HG02938 (cell line): ENCODE data around the gene PCBD1.

ENCODE experiments used
- ATAC-seq: cut with Tn5 transposase; IDR thresholded peaks from one replicate; pipeline ENCODE4 v1.9.1; 2021; ENCODE audit warnings: mild to moderate bottlenecking, moderate library complexity; ENCODE audit not compliant: unreplicated experiment

The PCBD1 gene

DNA sequence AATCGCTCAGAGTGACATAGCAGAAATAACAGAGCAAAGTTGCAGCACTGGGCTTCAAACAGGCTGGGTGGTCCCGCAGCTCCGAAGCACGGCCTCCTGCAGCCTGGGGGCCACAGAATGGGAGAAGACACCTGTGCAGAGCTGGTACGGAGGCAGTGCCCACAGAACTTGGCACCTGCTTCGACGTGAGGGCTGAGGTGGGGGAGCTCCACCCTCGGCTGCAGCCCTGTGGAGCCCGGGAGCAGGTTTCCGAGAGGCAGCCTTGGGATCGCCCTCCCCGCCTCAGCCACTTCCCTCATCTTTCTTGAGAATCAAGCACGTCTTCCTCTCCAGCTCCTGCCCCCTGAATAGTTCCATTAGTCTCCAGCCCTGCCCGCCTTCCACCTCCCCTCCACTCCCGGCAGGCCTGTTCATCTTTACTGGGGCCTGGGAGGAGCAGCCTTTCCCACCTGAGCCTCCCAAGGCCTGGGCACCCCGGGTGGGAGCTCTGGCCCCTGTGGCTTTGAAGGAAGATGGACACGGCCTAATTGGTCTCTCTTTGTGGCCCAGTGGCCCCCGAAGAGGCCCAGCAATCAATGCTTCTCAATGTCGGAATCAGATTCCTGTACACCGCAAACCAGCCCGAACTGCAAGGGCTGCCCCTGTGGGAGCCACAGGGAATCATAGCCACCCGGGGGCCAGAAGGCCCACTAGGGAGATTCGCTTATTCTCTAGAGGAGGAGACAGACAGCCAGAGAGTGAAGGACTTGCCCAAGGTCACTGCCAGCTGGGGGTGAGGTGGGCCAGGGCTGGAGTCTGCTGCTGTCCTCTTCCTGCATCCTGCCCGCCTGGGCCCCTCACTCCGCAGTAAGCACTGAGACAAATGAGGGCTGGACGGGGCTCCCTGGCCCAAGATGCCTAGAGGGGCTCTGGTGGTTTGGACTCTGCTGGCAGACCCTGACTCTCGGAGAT lies 17.0 kb upstream of the PCBD1 start:
- ATAC-seq = no peak

DNA sequence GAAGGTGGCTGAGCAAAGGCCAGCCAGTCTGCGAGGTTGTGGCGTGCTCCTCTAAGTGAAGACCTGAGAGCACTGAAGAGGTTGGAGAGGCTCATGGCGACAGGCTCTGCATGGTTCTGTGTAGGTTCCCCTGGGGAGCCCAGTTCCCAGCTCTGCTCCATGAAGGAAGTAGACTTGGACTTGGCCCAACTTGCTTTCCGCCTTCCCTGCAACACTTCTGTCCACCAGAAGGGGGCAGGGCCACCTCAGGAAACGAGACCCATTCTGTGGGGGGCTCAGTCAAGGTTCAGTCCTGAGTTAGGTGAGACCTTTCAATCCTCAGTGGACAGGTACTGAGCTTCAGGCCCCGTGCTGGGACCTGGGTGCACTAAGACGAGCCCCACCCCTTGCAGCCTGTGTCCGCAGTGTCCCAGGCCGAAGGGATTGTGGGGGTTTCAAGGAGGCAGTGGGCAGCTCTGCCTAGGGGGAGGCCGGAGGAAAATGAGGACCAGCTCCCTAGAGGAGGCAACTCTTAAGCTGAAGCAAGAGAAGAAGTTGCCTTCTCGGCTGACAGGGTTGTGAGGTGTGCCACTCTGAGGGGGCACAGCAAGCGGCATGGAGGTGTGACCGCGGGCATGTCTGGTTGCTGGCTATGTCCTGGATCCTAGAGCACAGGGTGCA lies 15.0 kb upstream of the PCBD1 start:
- no peak for ATAC-seq

DNA sequence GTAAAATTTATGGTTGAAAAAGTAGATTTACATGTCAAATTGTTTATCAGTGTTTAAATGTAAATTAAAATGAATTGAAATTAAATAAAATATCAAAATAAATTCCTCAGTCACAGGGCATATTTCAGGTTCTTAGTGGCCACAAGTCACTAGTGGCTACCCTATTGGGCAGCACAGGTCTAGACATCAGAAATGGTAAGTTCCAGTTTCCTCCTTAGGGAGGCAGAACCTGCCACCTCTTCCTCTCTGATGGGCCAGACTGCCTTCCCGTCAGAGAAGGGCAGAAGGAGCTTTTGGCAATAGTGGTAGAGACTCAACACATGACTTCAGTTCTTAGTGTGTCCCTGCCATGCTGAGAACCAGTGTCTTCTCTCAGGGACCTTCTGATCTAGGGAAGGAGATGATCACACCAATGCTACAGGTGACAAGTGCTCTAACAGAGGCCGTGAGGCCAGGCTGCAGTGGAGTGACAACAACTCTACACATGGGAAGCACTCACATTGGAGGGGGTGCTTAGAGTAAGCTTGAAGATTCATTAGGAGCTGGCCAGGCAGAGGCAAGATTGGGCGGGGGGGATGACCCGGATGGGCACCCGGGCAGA lies 14.4 kb upstream of the PCBD1 start:
- ATAC-seq = no peak

DNA sequence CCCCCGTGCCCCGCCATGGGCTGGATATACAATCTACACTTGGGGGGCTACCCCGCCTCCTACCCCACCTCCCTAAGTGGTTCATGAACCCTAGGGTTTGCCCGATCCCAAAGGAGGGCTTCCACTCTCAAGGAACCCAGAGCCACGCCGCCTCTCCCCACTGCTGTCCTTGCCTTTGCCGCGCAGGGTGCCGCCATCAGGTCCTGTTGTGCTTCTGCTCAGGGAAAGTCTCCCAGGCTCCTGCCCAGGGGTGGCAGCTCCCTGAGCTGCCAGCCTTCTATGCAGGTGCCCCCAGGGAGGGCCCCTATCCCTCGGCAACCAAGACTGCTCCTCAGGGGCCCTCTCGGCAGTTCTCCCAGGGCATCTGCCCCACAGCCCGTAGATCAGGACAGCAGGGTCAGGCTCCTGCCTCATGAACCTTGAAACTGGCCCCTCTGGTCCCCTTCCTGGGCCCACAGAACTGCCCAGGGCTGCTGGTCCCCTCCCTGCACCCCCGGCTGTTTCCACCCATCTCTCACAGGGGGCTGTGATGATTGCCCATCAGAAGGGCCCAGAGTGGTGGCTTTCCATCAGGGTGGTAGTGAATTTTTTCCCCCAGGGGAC lies 13.0 kb upstream of the PCBD1 start:
- ATAC-seq = no peak

DNA sequence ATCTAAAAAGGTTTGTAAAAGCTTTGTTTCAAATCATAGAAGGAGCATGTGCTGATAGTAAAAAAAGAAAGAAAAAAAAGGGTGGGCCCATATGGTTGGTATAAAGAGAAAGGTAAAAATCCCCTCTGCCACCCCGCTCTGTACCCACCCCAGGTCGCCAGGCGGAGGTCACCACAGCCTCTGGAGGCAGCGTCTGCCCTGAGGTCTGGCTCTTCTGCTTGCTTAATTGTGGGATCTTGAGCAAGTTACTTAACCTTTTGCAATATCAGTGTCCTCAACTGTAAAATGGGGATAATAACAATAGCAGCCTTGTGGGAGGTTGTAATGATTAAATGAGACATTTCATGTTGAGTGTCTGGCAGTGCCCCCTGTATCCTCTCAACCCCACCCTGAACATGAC lies 10.7 kb upstream of the PCBD1 start:
- no peak for ATAC-seq

DNA sequence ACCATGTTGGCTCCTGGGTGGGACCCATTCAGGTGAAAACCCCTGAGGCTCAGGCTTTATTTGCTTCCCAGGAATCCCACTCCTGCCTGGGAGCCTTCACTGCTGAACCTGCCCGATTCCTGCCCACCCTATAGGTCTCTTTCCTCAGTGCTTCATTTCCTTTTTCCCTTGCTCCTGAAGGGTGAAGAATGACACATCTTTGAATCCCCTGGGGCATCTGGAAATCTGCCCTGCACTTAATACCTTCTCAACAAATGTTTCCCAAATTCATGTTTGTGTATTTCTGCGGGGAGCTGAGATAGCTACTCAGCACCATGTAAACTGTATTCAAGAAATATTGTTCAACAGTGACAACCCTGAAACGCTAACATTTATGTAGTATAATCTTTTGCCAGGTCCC lies 10.3 kb upstream of the PCBD1 start:
- no peak for ATAC-seq

DNA sequence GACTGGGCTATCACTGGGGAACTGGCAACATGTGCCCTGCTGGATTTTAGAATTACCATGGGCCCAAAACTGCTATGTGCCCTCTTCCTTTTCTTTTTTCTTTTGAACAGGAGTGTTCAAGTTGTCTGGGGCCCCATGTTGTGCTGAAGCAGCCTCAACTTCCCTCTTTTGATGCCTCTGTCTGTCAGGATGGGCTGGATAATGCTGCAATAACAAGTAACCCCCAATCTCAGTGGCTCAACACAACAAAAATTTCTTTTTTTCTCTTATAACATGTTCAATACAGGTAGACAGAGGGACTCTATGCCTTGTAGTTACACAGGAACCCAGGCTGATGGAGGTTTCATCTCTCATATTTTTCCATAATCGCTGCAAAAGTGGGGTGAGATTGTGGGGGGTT lies 8.2 kb upstream of the PCBD1 start:
- ATAC-seq = no peak

DNA sequence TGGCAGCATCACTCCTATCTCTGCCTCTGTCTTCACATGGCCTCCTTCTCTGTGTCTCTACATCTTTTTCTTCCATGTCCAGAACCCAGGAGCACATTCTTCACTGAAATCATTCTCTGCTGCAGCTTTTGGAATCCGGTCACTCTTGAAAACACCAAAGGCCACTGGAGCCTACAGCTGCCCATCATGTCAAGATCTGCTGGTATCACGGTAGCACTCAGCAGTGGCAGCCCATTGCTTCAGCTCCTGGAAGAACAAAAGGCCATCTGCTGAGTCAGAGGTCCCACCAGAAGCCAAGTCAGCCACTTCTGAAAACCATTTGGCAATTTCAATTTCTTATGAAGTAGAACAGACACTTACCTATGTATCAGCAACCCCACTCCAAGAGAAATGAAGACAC lies 6.1 kb upstream of the PCBD1 start:
- ATAC-seq = no peak

DNA sequence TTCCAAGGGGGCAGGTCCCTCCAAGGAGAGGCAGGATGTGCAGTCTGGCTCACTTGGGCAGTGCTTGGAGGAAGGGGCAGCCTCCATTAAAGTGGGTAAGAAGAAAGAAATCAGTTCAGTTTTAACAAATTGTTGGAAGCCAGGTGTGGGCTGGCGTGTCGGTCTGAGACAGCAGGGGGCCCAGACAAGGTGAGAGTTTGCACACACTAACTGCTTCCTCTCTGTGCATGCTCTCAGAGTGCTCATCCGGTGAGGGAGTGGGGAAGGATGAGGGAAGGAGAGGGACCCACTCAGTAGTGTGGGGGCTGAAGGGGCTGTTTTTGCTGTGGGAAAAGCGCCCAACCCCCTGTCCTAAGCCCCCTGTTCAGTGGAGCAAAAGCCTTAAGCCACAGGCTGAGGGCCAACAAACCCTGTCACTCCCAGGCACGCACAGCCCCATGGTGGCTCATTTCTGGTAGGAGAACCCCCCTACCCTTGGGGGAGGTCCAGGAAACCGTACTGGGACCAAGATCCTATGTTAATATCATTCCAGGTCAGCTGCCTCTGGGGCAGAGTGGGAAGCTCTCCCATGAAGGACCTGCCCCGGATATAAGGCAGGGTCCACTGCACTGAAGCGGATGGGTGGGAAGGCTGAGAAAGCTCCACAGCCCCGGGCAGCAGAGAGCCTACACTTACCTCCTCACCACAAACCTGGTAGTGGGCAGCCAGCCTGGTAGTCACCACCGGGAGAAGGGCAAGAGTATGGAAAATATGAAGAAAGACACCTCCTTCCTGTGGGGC lies 5.1 kb upstream of the PCBD1 start:
- ATAC-seq = no peak

DNA sequence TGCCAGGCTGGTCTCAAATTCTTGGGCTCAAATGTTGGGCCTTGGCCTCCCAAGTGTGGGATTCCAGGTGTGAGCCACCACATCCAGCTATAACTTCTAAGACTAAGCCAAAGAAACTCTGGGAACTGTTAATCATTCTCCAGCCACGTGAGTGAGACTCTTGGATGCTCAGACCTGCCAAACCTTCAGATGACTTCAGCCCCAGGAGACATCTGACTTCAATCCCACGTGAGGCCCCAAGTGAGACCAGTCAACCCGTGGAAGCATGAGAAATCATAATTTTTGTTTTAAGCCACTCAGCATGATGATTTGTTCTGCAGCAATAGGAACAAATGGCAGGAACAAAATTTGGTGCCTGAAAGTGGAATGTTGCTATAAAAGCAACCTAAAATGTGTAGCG lies 4.3 kb upstream of the PCBD1 start:
- no peak for ATAC-seq

DNA sequence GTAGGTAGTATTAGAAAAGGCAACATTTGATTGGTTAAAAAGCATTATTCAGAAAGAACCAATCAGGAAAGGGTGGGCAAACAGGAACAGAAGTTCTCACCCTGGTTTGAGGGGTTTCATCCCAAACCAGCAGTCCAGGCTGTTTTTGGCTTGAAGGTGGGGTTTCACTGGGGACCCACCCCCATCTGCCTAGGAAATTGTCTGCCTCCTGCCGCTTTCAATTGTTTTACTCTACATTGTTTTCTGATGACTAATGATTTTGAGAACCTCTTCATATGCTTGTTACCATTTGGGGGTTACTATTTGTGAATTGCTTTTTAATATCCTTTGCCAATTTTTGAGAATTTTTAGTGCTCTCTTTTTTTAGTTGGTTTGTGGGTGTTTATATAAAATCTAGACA lies 3.3 kb upstream of the PCBD1 start:
- no peak for ATAC-seq

DNA sequence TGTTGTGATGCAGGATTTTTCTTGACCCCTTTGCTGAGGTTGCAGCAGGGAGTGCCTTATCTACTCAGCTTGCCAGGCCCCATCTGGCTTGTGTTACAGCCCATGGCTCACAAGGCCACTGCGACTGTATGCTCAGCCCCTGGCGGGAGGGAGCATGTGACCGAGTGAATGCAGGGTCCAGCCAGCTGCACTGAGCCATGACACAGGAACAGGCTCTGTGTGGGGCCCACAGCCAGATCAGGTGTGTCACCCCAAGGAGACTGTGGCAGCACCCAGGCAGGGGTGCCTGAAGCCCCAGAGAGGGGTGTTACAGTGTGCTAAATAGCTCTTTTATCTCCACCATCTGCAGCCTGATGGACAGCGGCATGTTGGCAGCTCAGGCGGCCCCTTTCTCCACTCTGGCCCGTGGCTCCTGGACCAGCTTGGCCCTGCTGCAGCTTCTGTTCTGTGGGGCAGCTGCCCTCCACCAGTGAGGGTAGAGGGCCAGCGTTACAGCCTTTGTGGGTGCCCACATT lies 2.6 kb upstream of the PCBD1 start:
- no peak for ATAC-seq

DNA sequence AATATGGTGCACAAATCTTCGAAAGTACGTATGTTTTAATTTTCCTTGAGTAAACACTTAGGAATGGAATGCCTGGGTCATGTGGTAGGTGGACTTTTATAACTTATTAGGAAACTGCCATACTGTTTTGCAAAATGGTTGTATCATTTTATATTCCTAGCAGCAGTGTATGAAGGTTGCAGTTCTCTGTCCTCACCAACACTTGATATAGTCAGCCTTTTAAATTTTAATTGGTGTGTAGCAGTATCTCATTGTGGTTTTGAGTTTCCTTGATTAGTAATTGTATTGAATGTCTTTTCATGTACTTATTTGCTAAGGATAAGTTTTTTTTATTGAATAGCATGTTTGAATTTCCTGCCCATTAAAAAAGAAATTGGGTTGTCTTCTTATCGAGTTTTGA lies 926 bp upstream of the PCBD1 start:
- ATAC-seq = no peak

DNA sequence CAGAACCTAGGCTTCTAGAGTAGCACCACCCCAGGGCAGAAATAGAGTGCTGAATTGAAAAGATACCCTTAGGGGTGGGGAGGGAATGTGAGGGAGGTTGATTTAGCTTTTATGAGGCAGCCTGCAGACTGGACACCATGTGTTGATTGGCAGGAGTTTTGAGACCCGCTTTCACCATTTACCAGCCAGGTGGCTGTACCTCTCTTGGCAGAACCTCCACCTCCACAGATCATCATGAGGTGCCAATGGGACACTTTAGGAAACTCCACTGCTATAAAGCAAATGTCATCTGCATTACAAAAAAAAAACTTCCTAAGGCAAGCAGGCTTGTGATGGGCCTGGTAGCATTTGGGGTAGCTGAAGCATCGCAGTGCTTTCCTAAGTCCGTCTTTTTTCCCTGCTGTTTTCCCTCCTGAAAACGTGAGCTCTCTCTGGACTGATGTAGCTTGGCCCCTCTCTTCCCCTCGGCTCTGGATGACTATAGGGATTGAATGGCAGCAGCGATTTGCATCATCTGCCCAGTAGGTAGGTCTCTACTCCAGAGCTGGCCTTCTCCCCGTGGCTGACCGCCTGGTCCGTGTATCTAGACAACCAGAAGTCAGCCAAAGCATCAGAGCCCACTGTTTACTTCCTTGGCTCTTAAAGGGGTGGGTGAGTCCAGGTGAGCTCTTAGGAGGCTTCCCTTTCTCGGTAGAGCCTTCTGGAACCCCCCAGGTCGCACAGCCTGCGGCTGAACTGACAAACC lies 1.3 kb downstream of the PCBD1 start:
- no peak for ATAC-seq

DNA sequence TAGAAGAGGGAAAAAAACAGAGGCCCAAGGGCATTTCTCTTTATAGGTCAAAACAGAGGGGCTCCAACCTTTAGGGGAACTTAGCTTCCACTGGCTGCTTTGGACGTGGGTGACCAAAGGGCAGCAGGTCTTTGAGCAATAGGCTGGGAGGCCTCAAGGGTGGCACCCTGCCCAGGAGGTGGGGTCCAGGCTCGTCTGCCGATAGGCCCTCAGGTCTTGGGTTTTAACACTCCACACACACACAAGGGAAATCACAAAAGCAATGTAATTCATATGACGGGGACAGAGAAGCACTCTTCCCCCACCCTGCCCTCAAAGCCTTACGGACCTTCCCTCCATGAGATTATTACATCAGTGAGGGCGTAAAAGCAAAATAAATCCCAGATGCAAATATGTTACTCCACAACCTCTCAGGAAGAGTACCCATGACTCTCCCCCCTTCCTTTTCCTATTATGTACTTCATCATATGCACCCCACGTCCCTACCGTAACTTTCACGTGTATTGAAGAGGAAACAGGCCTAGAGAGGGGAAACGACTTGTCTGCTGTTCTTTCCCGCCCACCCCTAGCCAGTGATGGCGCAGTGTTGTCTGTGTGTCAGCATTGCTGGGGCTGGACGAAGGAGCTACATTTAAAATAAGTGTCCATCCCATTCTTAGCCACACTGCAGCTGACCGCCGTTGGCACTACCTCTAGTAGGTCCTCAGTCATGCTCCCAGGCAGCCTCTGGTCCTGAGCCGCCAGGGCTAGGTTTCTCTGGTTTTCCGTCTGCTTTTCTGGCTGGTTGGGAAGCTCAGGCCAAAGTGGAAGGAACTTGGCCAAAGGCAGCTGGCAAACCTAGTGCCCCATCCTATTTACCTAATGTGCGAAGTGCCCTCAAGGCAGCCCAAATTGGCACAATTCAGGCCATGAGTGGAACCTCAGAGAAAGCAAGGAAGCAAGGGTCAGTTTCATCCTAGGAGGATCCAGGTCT lies 2.1 kb downstream of the PCBD1 start:
- no peak for ATAC-seq

DNA sequence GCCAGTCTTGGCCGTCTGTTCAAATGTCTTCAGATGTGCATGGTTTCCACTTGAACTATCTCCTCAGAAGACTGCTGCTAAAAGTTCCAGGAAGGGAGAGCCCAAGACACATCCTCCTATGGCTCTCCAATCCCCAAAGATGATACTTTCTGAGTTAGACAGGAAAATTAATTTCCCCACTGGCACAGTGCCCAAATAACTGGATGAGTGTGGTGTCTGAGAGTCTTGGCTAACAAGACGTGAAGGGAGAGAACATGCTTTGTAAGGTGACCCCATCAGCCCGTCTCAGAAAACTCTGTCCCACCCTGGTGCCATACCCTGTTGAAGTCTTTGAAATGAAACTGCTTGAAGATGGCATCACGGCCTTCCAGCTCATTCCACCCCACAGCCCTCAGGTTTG lies 2.9 kb downstream of the PCBD1 start:
- no peak for ATAC-seq

DNA sequence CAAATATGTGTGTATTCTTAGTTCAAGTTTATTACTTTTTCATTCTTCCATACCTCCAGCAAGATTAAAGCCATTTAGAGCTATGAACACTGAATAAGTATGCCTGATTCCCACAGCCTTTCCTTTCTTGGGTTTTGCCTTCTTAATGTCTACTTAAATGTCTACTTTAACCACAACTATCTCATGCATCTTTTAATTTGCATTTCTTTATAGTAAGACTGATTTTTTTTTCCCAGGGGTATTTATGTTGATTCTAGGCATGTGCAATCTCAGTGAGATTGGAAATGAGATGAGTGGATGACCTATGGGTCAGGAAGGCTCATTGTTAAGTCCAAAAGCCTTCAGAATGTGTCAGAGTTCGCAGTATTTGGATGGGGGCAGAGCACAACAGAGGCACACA lies 3.6 kb downstream of the PCBD1 start:
- ATAC-seq = no peak

DNA sequence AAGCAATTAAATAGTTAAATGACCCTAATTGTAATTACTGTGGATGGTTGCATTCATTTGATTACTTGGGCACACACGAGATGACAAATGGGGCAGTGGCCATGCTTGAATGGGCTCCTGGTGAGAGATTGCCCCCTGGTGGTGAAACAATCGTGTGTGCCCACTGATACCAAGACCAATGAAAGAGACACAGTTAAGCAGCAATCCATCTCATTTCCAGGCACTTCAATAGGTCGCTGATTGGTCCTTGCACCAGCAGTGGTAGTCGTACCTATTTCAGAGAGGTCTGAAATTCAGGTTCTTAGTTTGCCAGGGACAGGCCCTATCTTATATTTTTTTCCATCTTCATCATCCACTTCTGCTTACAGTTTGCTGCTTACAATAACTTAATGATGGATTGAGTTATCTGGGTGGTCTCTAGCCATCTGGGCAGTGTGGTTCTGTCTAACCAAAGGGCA lies 8.3 kb downstream of the PCBD1 start:
- ATAC-seq = no peak

DNA sequence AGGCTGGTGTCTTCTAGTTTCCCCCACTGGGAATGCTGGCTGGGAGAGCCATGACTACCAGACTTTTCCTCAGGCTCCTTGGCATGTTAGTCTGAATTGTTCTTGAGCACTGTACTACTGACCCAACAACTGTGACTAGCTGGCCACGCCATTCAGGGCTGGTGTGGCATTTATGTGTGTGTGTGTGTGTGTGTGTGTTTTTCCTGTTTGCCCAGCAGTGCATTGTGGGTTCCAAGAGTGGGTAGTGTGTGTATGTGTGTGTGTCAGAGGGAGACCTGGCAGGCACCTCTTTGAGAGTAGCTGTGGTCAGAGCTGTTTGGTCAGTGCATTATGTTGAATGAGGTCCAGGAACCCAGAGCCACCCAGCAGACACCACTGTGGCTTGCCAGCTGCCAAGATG lies 9.2 kb downstream of the PCBD1 start:
- no peak for ATAC-seq
